Renal pelvis (tissue), 12 donors: ENCODE measurements around the gene KCNF1. TPM values are rescaled to one million over a fixed set of nuclear protein-coding genes. Genes with fewer than 3 reads are reported as not detected.
A peak's percentile ranks its signal among the peaks of the same experiment; 100 is the strongest.

ENCODE experiments used
- DNase-seq: peaks from one replicate; pipeline ENCODE4 v3.0.0-alpha.2; 2013
- long read RNA-seq, 16 experiments: transcript quantifications; one replicate each; lab custom pipeline, GENCODE V29; 2026
- polyA plus RNA-seq, 3 donors: library from polyadenylated mRNA; unstranded; fragments of 120-200 nt; gene quantifications; one replicate each; pipeline ENCODE4 v1.2.1, GENCODE V29; 2013; ENCODE audit not compliant: insufficient read length in 3 of 3

KCNF1 gene
- polyA plus RNA-seq = 1 to 10 TPM; 1.3 to 1.8 (median 1.6) TPM
- long read RNA-seq, donor 1, partial matches to known transcripts = 0 of 1 reads
- long read RNA-seq, donor 1, other reads (novel, unspliced or antisense) = 0 of 1 reads
- long read RNA-seq, donor 2, partial matches to known transcripts = 0 of 3 reads
- long read RNA-seq, donor 2, other reads (novel, unspliced or antisense) = 0 of 3 reads
- long read RNA-seq, donor 3, partial matches to known transcripts = 0 of 2 reads
- long read RNA-seq, donor 3, other reads (novel, unspliced or antisense) = 0 of 2 reads
- long read RNA-seq, donor 4 = 0 reads
- long read RNA-seq, donor 5, partial matches to known transcripts = 0 of 1 reads
- long read RNA-seq, donor 5, other reads (novel, unspliced or antisense) = 0 of 1 reads
- long read RNA-seq, donor 6, partial matches to known transcripts = 0 of 1 reads
- long read RNA-seq, donor 6, other reads (novel, unspliced or antisense) = 0 of 1 reads
- long read RNA-seq, donor 7 = 0 reads
- long read RNA-seq, donor 8 = 0 reads
- long read RNA-seq, donor 9, partial matches to known transcripts = 0 of 2 reads
- long read RNA-seq, donor 9, other reads (novel, unspliced or antisense) = 0 of 2 reads
- long read RNA-seq, donor 10, partial matches to known transcripts = 0 of 1 reads
- long read RNA-seq, donor 10, other reads (novel, unspliced or antisense) = 0 of 1 reads
- long read RNA-seq, donor 11 = 0 reads
- long read RNA-seq, donor 12, partial matches to known transcripts = 0 of 4 reads
- long read RNA-seq, donor 12, other reads (novel, unspliced or antisense) = 0 of 4 reads
- long read RNA-seq, donor 13 = 0 reads
- long read RNA-seq, donor 14 = 0 reads
- long read RNA-seq, donor 15, partial matches to known transcripts = 0 of 1 reads
- long read RNA-seq, donor 15, other reads (novel, unspliced or antisense) = 0 of 1 reads
- long read RNA-seq, donor 16, partial matches to known transcripts = 0 of 3 reads
- long read RNA-seq, donor 16, other reads (novel, unspliced or antisense) = 0 of 3 reads

GRCh38 chr2:10911291-10912075, at the start of gene KCNF1:
KCNF1 (plus strand) TSS chr2:10911934; CDS start chr2:10912427, 493 bp downstream.
- DNase-seq = peak; percentile 82

DNA sequence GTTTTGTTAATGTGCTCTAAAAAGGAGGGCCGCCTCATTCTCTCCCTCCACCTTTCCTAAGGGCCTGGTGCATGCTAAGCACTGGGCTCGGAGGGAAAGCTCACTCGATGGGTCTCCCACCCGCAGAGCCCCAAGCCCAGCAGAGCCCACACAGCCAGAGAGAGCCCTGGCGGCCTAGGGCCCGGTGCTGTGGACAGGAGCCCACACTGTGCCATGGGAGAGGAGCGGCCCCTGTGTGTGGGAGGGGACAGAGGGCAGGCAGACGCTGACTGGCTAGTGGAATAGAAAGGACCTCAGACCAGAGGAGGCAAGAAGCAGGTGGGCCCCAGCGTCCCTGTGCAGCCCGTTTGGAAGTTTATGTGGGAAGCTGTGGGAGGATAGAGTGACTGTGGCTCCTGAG, 49.4 kb upstream of the KCNF1 start:
- DNase-seq = no peak

DNA sequence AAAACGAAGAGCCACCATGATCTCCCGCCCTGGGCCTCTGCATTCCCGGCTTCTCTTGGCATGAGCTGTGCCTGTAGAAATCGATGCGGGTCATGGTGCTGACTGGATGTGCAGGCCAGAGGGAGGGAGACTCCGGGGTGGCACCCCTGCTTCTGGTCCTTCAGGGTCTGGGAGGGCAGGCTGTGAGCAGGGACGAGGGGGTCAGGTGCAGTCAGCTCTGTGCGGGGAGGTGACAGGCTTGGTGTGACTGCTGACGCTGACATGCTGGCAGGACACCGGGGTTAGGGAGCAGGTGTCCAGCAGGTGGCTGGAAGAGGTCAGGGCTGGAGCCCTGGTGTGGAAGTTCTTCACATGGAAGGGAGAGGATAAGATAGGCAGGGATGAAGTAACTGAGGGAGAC, 48.7 kb upstream of the KCNF1 start:
- DNase-seq = no peak

DNA sequence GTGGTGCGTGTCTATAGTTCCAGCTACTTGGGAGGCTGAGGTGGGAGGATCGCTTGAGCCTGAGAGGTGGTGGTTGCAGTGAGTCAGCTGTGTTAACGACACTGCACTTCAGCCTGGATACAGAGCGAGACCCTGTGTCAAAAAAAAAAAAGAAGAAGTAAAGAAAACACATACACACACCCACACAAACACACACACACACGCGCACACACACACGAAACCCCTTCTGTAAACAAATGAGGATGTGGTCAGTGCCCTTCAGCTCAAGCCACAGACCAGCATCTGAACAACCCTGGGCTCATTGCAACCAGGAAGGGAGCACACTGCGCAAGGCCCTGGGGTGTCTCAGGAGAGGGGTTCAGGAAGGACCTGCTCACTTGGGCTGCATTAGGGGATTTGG, 47.9 kb upstream of the KCNF1 start:
- DNase-seq = no peak

DNA sequence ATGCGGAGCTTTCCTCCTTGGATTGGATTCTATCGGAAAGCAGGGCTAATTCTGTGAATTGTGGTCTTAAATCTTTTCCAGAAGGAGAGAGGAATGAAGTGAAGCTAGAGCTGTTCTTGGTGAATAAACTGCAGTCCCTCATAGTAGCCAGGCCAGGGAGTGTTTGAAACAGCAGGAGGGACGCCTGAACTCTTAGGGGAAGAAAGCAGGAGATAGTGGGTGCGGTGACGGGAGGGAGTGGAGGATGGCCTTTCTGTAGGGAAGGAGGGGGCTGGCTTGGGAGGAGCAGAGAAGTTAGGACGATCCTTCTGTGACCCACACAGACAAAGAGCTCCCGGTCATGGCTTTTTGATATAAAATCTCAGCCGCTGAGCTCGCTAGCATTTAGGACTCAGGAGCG, 47.5 kb upstream of the KCNF1 start:
- DNase-seq = no peak

- DNase-seq = no peak
Measured at GRCh38 chr2:10864861-10865636, 46.7 kb upstream of the KCNF1 start.

DNA sequence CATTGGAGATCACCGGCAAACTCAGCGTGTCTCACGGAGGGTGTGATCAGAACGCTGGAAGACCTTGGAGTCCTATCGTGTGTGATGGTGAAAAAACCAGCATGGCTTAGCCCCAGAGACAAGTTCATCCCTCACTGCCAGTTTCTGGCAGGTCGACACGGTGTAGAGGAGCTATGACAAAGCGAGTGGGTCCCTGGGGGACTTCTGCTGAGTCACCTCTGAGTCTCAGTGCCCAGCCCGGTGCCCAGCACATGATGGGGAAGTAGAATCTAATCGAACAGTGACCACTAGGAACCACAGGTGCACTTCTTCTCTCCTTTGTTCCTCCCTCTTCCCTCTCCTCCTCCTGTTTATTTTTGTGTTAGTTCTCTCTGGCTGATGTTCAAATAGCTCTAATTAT, 45.9 kb upstream of the KCNF1 start:
- no peak for DNase-seq

DNA sequence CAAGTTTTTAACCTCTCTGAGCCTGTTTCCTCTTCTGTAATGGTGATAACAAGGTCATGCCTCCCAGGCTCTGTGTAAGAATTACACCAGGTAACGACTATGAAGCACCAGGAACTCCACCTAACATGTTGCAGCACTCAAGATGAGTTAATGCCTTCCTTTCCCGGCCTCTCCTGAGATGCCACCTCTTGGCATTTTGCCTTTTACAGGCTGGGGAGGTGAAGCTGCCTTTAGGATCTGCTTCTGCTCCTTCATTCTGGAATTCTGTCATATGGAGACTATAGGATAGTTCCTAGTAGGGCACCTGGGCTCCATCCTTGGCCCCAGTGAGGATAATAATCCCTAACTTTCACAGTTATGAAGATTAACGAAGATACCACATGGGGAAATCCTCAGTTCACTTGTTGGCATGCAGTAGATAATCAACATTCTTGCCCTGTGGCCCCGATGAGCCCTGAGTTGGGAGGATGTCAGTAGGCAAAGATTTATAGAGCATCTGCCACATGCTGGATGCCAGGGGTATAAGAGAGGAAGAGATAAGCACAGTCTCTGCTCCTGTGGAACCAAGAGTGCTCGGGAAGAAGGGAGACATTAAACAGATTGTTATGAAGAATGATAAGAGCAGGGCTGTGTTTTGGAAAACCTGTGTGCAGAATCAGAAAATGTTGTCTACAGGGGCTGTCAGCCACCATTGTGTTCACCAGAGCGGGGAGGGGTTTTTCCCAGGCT, 43.9 kb upstream of the KCNF1 start:
- DNase-seq = no peak

- no peak for DNase-seq
Measured at GRCh38 chr2:10868465-10869314, 43.0 kb upstream of the KCNF1 start.

DNA sequence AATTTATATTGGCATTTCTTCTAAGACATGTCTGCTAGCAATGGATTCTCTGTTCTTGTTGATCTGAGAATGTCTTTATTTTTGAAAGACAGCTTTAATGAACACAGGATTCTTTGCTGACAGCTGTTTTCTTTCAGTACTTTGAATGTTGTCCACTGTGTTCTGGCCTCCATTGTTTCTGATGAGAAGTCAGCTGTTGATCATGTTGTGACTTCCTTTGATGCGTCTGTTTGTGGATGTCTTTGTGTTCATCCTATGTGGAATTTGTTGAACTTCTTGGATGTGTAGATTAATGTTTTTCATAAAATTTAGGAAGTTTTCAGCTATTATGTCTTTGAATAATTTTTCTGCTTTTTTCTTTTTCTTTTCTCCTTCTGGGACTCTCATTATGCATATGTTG, 39.8 kb upstream of the KCNF1 start:
- no peak for DNase-seq

- DNase-seq = no peak
Measured at GRCh38 chr2:10873171-10873570, 38.6 kb upstream of the KCNF1 start.

DNA sequence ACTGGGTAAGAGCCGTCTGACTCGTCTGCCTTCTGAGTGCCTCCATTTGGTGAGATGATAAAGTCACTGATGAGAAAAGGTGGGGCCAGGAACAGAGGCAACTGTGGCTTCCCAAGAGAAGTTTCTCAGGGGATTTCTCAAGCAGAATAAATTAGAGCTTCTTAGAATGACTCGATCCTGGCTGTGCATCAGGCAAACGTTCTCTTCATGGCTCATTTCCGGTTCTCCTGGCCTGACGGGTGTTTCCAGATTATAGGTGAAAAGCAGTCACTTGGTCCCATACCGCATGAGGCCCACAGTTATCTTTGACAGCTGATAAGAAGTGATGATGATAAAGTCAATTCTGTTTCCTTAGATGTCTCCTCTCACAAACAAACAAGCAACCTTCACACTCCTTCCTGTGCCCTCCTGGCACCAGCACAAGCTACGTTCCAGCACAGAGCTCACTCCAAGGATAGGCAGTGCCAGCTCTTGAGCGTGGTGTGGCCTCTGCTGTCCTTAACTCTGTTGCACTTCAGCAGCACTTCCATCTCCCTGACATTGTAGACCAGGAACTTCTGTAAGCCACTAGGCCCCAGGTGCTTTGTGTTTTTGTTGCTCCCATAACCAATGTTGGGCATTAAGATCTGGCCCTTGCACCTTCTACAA, 37.8 kb upstream of the KCNF1 start:
- no peak for DNase-seq

DNA sequence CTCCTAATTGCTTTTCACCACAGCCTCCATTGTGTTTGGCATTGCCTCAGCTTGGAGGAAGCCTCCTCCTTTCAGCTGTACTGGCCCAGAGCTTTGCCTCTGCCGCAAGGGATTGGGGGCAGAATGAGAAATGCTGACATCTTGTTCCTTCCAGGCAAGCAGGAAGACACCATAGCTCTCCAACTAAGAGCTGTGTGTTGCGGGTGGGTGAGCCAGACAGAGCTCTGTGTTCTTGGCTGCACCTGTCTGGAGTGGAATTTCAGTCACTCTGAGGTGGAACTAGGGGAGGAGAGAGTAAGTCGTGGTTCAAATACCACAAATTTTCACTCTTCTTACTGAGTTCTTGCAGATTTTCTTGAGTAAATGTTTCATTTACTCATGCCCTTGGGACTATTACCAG, 36.6 kb upstream of the KCNF1 start:
- no peak for DNase-seq

DNA sequence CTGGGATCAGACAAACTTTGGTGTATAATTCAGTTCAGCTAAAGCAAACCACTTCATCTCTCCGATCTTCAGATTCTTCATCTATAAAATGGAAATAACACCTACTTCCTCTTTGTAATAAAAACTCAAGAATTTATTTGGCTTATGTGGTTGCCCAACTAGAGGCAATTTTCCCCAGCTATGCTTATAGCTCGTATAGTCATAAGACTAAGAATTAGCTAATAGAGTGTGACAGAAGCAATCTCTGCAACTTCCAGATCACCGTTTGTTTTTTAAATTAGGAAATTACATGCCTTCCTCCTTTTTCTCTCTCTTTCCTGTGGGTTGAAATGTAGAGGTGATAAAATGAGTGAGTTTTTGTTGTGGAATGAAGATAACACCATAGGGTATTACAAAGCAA, 35.3 kb upstream of the KCNF1 start:
- DNase-seq = no peak

- DNase-seq = no peak
Measured at GRCh38 chr2:10876963-10877362, 34.8 kb upstream of the KCNF1 start.

GRCh38 chr2:10877651-10878111, 34.1 kb upstream of the KCNF1 start:
- DNase-seq = no peak

DNA sequence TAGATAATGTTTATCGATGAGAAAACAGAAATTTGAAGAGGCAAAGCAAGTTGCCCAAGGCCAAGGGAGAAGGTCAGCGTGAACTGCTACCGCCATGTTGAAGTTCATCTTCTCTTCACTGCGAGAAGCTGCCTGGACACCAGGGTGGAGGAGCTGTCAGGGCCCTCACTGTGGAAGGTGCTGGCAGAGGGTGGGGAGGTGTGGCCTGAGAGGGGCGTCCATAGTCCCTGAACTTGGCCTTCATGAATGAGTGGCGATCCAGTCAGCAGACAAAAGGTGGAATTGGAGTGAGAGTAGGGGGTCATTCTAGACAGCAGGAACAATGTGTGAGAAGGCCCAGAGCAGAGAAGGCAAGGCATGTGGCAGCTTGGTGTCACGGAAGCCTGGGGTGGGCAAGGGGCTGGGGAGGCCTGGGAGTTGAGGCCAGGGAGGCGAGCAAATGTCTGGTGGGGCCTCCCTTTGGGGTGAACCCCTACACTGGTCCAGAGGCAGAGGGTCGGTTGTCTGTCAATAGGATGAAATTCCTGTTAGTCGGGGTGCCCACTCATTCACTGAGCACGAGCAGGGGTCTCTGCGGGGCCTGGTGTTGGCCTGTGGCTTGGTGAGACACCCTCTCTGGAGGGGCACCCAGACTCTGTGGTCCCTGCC, 33.3 kb upstream of the KCNF1 start:
- DNase-seq = no peak

- DNase-seq = no peak
Measured at GRCh38 chr2:10879159-10879558, 32.6 kb upstream of the KCNF1 start.
